ENCODE data around the gene SDCBP2. TPM values are rescaled to one million over a fixed set of nuclear protein-coding genes. Genes with fewer than 3 reads are reported as not detected.

The SDCBP2 gene
- total and polyA plus RNA-seq, 4 donors = 1.9 to 6.1 (median 4.7) TPM

- TF ChIP-seq JUND (IDR thresholded peaks at IDR 0.05) (no peak), HNF4A (conservative IDR thresholded peaks at IDR 0.05) (no peak), EGR1 (IDR thresholded peaks at IDR 0.05; ENCODE audit: low read depth in 2 of 2) (no peak), GABPA (IDR thresholded peaks at IDR 0.05 in 1 of 2, conservative IDR thresholded peaks at IDR 0.05 in 1 of 2) (no peak), YY1 (IDR thresholded peaks at IDR 0.05) (no peak), ZBTB33 (IDR thresholded peaks at IDR 0.05) (no peak), MAX (IDR thresholded peaks at IDR 0.05) (no peak), RXRA (IDR thresholded peaks at IDR 0.05) (no peak), FOXA1 (IDR thresholded peaks at IDR 0.05) (no peak), TAF1 (conservative IDR thresholded peaks at IDR 0.05) (no peak), CTCF (IDR thresholded peaks at IDR 0.05; ENCODE audit: low read depth, low read length, missing input control) (no peak), ATF3 (IDR thresholded peaks at IDR 0.05) (no peak), SP1 (IDR thresholded peaks at IDR 0.05) (no peak), HNF4G (IDR thresholded peaks at IDR 0.05) (no peak), NR2F2 (IDR thresholded peaks at IDR 0.05) (no peak), RAD21 (IDR thresholded peaks at IDR 0.05) (no peak)
- Histone ChIP-seq H3K9me3 (ENCODE audit: control insufficient read depth in 4 of 4, low read length in 3 of 4) (no peaks in the 10 kb centered on the region), H3K27me3 (ENCODE audit: control insufficient read depth in 4 of 4, insufficient read depth in 4 of 4, low read length in 3 of 4) (no peaks in the 10 kb centered on the region), H3K27ac (ENCODE audit: low read depth in 1 of 2, low read length in 2 of 2) (peak overlapping the region; percentile 100), H3K9ac (ENCODE audit: low read depth in 1 of 2, low read length in 2 of 2) (no peak overlapping the region), H3K36me3 (ENCODE audit: control insufficient read depth in 4 of 4, insufficient read depth in 3 of 4, low read depth in 1 of 4, low read length in 3 of 4) (no peaks in the 10 kb centered on the region), H3K4me3 (ENCODE audit: low read depth in 1 of 3, low read length in 3 of 3) (peak overlapping the region; percentile 15 to 78 (median 68)), H3K4me1 (ENCODE audit: control insufficient read depth in 4 of 4, insufficient read depth in 4 of 4, low read length in 3 of 4) (peaks cover 15 to 46% (median 32%) of the 10 kb centered on the region in 4 donors)
- DNase-seq (ENCODE audit: low spot score) = no peak
- WGBS = 36% methylated on average over 15 of the region's 15 CpGs
Measured at GRCh38 chr20:1324598-1325172, 4.3 kb downstream of the SDCBP2 start.

- Histone ChIP-seq H3K9me3 (ENCODE audit: control insufficient read depth in 4 of 4, low read length in 3 of 4) (no peaks in the 10 kb centered on the region), H3K4me3 (ENCODE audit: low read depth in 1 of 3, low read length in 3 of 3) (no peak overlapping the region), H3K27ac (ENCODE audit: low read depth in 1 of 2, low read length in 2 of 2) (peak overlapping the region in 1 of 2 donors; percentile 100), H3K4me1 (ENCODE audit: control insufficient read depth in 4 of 4, insufficient read depth in 4 of 4, low read length in 3 of 4) (peaks cover 13 to 40% (median 31%) of the 10 kb centered on the region in 4 donors), H3K9ac (ENCODE audit: low read depth in 1 of 2, low read length in 2 of 2) (no peak overlapping the region), H3K27me3 (ENCODE audit: control insufficient read depth in 4 of 4, insufficient read depth in 4 of 4, low read length in 3 of 4) (no peaks in the 10 kb centered on the region), H3K36me3 (ENCODE audit: control insufficient read depth in 4 of 4, insufficient read depth in 3 of 4, low read depth in 1 of 4, low read length in 3 of 4) (no peaks in the 10 kb centered on the region)
- no peak for TF ChIP-seq RAD21 (IDR thresholded peaks at IDR 0.05)
- TF ChIP-seq SP1 (IDR thresholded peaks at IDR 0.05) = no peak
- no peak for TF ChIP-seq ZBTB33 (IDR thresholded peaks at IDR 0.05)
- TF ChIP-seq FOXA1 (IDR thresholded peaks at IDR 0.05) = no peak
- TF ChIP-seq EGR1 (IDR thresholded peaks at IDR 0.05; ENCODE audit: low read depth in 2 of 2) = no peak
- TF ChIP-seq JUND (IDR thresholded peaks at IDR 0.05) = no peak
- no peak for DNase-seq (ENCODE audit: low spot score)
- 87% methylated on average over 12 of the region's 12 CpGs for WGBS
Measured at GRCh38 chr20:1323830-1324597, 4.9 kb downstream of the SDCBP2 start.
